Colonic mucosa (tissue), 4 donors: ENCODE data around the gene PTPRN2. TPM values are rescaled to one million over a fixed set of nuclear protein-coding genes. Genes with fewer than 3 reads are reported as not detected.

Experiments used
- DNase-seq: peaks from one replicate; pipeline ENCODE4 v3.0.0-alpha.2; 2020
- H3K27ac ChIP-seq: fragments of 200-600 bp; one replicate; pipeline ENCODE4 v1.8.0; 2021
- H3K27me3 ChIP-seq: fragments of 200-600 bp; one replicate; pipeline ENCODE4 v1.8.0; 2021
- H3K36me3 ChIP-seq: fragments of 200-600 bp; one replicate; pipeline ENCODE4 v1.8.0; 2021
- H3K4me1 ChIP-seq: fragments of 200-600 bp; one replicate; pipeline ENCODE4 v1.8.0; 2021; ENCODE audit warnings: mild to moderate bottlenecking
- H3K4me3 ChIP-seq: fragments of 200-600 bp; one replicate; pipeline ENCODE4 v1.8.0; 2021
- H3K9ac ChIP-seq, 2 donors: one replicate each; pipeline ENCODE4 v1.7.0; 2013; ENCODE audit warnings: control low read depth in 2 of 2, low read depth in 2 of 2, low read length in 2 of 2
- H3K9me3 ChIP-seq: fragments of 200-600 bp; one replicate; pipeline ENCODE4 v1.8.0; 2021
- CTCF ChIP-seq: fragments of 200-600 bp; IDR thresholded peaks from one replicate; pipeline ENCODE4 v1.8.0; 2022; ENCODE audit warnings: antibody characterized with exemption, mild to moderate bottlenecking
- intact Hi-C: fragments of 100-400 bp; cut with DNase I; formaldehyde crosslinking; loops from one replicate; pipeline ENCODE4 v1.14.1; 2022
- total RNA-seq, 2 donors: library from RNA; stranded (reverse); fragmentation: NEBNext Ultra II Directional in 1 of 2; extraction: Animal tissue kit (Norgen Biotek cat#: 25700) in 1 of 2; gene quantifications; one replicate each; pipeline ENCODE4 v1.2.1, GENCODE V29; 2021
- donor health status: healthy.
- donor health status: DM: no; HTN: no; CAD: no.
- donor health status: DM: no; HTN: no; CAD: no.

The PTPRN2 gene
- total RNA-seq, 2 donors from 2014 or later = 14.7 to 21.6 TPM

DNA sequence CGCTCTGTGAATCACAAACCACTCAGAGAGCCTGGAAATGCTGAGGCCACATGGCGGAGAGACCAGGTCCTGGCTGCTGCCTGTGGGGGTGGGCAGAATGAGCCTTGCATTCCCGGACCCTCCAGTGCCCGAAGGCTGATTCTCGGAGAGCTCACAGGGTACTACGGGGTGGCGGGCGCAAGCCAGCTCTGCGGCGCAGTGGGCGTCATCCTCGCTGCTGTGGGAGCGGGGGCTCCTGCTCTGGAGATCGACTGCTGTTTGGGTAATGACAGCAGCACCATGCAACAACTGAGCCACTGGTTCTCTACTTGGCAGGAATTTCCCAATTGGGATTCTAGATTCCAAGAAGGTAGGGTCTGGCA lies 108.0 kb downstream of the PTPRN2 start:
- intact Hi-C loops = no loop called here
- H3K27me3 ChIP-seq = no peaks in the 10 kb centered on the region
- H3K4me3 ChIP-seq = no peak overlapping the region
- H3K36me3 ChIP-seq = no peaks in the 10 kb centered on the region
- no peak overlapping the region for H3K9ac ChIP-seq
- no peaks in the 10 kb centered on the region for H3K9me3 ChIP-seq
- no peak for DNase-seq
- H3K4me1 ChIP-seq = no peaks in the 10 kb centered on the region
- no peak for TF ChIP-seq CTCF
- no peak overlapping the region for H3K27ac ChIP-seq

DNA sequence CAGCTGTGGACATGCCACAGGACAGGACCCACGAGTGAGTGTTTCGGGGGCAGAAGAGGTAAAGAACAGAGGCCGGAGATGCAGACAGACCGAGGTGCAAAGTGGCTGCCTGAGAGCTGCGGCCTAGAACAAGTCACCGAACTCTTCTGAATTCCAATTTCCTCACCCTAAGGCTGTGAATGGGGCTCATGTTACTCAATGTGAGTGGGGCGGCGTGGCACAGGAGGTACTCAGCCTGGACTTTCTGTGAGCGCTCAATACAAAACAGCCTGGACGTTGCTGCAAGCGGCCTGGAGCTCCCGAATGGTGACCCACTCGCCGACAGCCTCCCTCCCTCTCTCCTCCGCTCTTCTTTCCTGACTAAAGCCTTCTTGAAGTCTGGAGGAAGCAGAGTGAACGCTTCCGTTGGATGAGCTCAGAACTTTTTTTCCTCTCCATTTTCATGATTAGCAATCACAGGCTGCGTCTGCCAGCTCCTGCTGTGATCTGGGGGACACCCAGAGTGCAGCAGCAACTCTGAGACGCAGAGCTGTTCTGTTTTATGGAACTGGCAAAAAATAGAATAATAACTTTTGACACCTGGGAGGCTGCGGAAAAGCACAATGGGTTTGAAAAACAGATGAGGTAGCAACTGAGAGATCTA lies 108.5 kb downstream of the PTPRN2 start:
- intact Hi-C loops = no loop called here
- DNase-seq = no peak
- no peak overlapping the region for H3K9ac ChIP-seq

DNA sequence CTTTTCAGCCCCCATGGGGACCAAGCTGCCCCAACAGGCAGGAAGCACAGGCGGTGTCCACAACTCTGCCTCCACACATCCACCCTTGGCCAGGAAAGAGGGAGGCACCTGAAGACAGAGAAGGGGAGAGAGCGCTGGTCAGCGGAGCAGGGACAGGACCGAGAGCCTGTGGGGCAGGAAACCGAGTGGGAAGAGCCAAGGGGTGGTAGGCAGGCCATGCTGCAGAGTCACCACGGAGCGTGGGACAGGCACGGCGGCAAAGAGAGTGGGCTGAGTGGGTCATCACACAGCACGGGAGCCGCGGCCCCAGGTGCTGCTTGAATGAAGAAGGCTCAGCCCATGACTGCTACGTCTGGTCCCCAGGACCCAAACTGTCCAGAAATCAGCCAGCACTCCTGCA lies 109.8 kb downstream of the PTPRN2 start:
- no peaks in the 10 kb centered on the region for H3K4me1 ChIP-seq
- intact Hi-C loops = no loop called here

More for the DNA sequence above, 108.5 kb downstream of the PTPRN2 start:
- H3K27ac ChIP-seq = no peak overlapping the region
- no peaks in the 10 kb centered on the region for H3K4me1 ChIP-seq
- no peak overlapping the region for H3K4me3 ChIP-seq
- no peaks in the 10 kb centered on the region for H3K27me3 ChIP-seq
- H3K36me3 ChIP-seq = no peaks in the 10 kb centered on the region
- no peak for TF ChIP-seq CTCF
- H3K9me3 ChIP-seq = no peaks in the 10 kb centered on the region

DNA sequence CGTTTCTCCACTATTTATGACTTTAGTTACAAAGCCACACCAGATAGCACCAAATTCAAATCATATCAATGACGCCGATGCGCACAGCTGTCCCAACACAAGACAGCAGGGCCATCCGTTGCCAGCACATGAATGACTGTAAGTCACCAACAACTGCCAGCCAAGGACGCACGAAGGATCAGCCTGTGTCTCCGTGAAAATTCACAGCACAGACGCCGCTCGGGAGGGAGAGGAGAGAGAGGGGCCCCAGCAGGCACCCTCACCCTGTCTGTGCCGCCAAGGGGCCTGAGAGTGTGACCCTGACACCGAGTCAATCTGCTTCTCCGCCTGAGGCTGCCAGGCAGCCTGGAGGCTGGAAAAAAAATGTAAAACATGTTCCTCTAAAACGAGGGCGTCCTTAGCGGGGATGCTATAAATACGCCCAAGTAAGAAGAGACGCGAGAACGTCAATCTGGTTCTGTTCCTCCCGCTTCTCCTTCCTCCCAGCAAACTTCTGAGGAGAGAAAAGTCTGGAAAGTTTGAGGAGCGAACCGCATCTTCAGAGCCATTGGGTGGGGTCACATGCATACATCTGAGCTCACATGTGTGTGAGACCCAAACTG lies 111.2 kb downstream of the PTPRN2 start:
- no peaks in the 10 kb centered on the region for H3K9me3 ChIP-seq
- intact Hi-C loops = no loop called here
- no peak overlapping the region for H3K9ac ChIP-seq
- no peak for DNase-seq
- H3K27ac ChIP-seq = no peak overlapping the region
- no peak for TF ChIP-seq CTCF
- H3K36me3 ChIP-seq = no peaks in the 10 kb centered on the region
- H3K4me3 ChIP-seq = no peak overlapping the region
- no peaks in the 10 kb centered on the region for H3K27me3 ChIP-seq
- no peaks in the 10 kb centered on the region for H3K4me1 ChIP-seq

More for the DNA sequence above, 109.8 kb downstream of the PTPRN2 start:
- no peak overlapping the region for H3K27ac ChIP-seq
- no peak overlapping the region for H3K4me3 ChIP-seq
- no peak for DNase-seq
- no peak for TF ChIP-seq CTCF
- no peaks in the 10 kb centered on the region for H3K27me3 ChIP-seq
- H3K9me3 ChIP-seq = no peaks in the 10 kb centered on the region
- H3K9ac ChIP-seq = no peak overlapping the region
- no peaks in the 10 kb centered on the region for H3K36me3 ChIP-seq

- Histone ChIP-seq H3K27me3 (no peaks in the 10 kb centered on the region), H3K4me3 (no peak overlapping the region), H3K27ac (no peak overlapping the region), H3K36me3 (no peaks in the 10 kb centered on the region), H3K9me3 (no peaks in the 10 kb centered on the region), H3K9ac (no peak overlapping the region), H3K4me1 (no peaks in the 10 kb centered on the region)
- TF ChIP-seq CTCF = no peak
- intact Hi-C loops = no loop called here
- DNase-seq = no peak
Measured at GRCh38 chr7:158475679-158476052, 112.0 kb downstream of the PTPRN2 start.
